Ectodermal cell (in vitro differentiated cells): ENCODE data around the gene RNF128.
"Not testable (repeated sequence)": the region's sequence is repeated elsewhere in the genome, so short reads cannot be mapped to it uniquely, and the experiment has no call there.

Source experiments
- H3K27ac ChIP-seq: 2 replicates; pipeline ENCODE4 v1.7.0; 2013; ENCODE audit warnings: mild to moderate bottlenecking, low read depth, low read length; ENCODE audit not compliant: insufficient read depth, poor library complexity, severe bottlenecking
- H3K27me3 ChIP-seq: 2 replicates; pipeline ENCODE4 v1.7.0; 2013; ENCODE audit warnings: mild to moderate bottlenecking, low read length; ENCODE audit not compliant: insufficient read depth, control insufficient read depth, poor library complexity, severe bottlenecking
- H3K36me3 ChIP-seq: one replicate; pipeline ENCODE4 v1.7.0; 2013; ENCODE audit warnings: low read length; ENCODE audit not compliant: control insufficient read depth, insufficient read depth
- H3K4me1 ChIP-seq: one replicate; pipeline ENCODE4 v1.7.0; 2013; ENCODE audit warnings: low read length; ENCODE audit not compliant: control insufficient read depth, insufficient read depth
- H3K4me3 ChIP-seq: 2 replicates; pipeline ENCODE4 v1.7.0; 2013; ENCODE audit warnings: low read depth, low read length, control low read depth; ENCODE audit not compliant: insufficient read depth
- H3K9me3 ChIP-seq: 2 replicates; pipeline ENCODE4 v1.7.0; 2013; ENCODE audit warnings: mild to moderate bottlenecking, low read length, moderate library complexity; ENCODE audit not compliant: control insufficient read depth
- WGBS, 2 experiments: methylation state at CpG; one replicate each; pipeline ENCODE4 v1.1.7; 2013; ENCODE audit warnings: missing lambda C conversion rate in 2 of 2; 5-methylcytosine and 5-hydroxymethylcytosine counted together

RNF128 gene

GRCh38 chrX:106742193-106742592 lies 15.7 kb downstream of the RNF128 start:
- Histone ChIP-seq H3K9me3 (no peaks in the 10 kb centered on the region), H3K4me3 (no peak overlapping the region), H3K4me1 (no peaks in the 10 kb centered on the region), H3K27ac (no peak overlapping the region), H3K36me3 (no peaks in the 10 kb centered on the region), H3K27me3 (no peaks in the 10 kb centered on the region)
- WGBS, 2 experiments = 95% methylated on average over 2 of the region's 2 CpGs

DNA sequence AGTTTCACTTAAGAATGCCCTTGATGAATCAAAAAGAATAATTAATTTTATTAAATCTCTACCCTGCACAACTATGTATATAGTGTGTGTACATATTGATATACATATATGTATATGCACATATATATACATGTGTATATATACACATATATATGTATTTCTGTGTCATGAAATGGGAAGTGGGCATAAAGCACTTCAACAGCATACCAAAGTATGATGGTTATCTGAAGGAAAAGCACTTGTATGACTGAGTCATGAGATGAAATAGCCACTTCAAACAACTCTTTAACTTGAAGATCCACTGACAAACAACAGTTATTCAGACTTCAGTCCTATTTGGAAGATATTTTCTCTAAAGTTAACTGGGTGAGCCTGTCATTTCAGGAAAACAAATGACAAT lies 16.3 kb downstream of the RNF128 start:
- Histone ChIP-seq H3K4me1 (no peaks in the 10 kb centered on the region), H3K27me3 (no peaks in the 10 kb centered on the region), H3K9me3 (no peaks in the 10 kb centered on the region), H3K36me3 (no peaks in the 10 kb centered on the region), H3K27ac (no peak overlapping the region), H3K4me3 (no peak overlapping the region)

- Histone ChIP-seq H3K4me1 (no peaks in the 10 kb centered on the region), H3K27me3 (no peaks in the 10 kb centered on the region), H3K9me3 (no peaks in the 10 kb centered on the region), H3K27ac (no peak overlapping the region), H3K36me3 (no peaks in the 10 kb centered on the region), H3K4me3 (no peak overlapping the region)
- WGBS, 2 experiments = 90% methylated on average over 1 of the region's 1 CpG; no CpG with 5 or more reads in 1 of the 2 experiments
These were observed 21.9 kb downstream of the RNF128 start for GRCh38 chrX:106748377-106748776.

DNA sequence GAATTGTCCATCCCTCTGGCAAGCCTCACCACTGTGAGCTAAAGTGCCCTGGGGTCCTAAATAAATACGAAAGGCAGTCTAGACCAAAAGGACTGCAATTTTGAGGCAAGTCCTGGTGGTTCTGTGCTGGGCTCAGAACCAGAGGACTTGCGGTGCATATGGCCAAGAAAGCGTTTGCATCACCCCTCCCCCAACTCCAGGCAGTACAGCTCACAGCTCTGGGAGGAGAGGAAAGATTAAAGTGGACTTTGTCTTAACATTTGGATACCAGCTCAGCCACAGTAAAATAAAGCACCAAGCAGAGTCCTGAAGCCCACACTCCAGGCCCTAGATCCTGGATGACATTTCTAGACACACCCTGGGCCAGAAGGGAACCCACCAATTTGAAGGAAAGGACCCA lies 24.9 kb downstream of the RNF128 start:
- no peaks in the 10 kb centered on the region for H3K27me3 ChIP-seq
- no peak overlapping the region for H3K4me3 ChIP-seq
- no peaks in the 10 kb centered on the region for H3K4me1 ChIP-seq
- WGBS, 2 experiments = 85 to 87% methylated on average over 1 to 3 of the region's 3 CpGs
- H3K9me3 ChIP-seq = no peaks in the 10 kb centered on the region
- no peaks in the 10 kb centered on the region for H3K36me3 ChIP-seq
- H3K27ac ChIP-seq = no peak overlapping the region

GRCh38 chrX:106752101-106752678 lies 25.7 kb downstream of the RNF128 start:
- Histone ChIP-seq H3K36me3 (no peaks in the 10 kb centered on the region), H3K9me3 (no peaks in the 10 kb centered on the region), H3K27ac (no peak overlapping the region), H3K4me1 (no peaks in the 10 kb centered on the region), H3K27me3 (no peaks in the 10 kb centered on the region), H3K4me3 (no peak overlapping the region)
- 57 to 67% methylated on average over 1 of the region's 1 CpG for WGBS, 2 experiments

DNA sequence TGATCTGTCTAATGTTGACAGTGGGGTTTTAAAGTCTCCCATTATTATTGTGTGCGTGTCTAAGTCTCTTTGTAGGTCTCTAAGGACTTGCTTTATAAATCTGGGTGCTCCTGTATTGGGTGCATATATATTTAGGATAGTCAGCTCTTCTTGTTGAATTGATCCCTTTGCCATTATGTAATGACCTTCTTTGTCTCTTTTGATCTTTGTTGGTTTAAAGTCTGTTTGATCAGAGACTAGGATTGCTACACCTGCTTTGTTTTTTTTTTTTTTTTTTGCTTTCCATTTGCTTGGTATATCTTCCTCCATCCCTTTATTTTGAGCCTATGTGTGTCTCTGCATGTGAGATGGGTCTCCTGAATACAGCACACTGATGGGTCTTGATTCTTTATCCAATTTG lies 42.8 kb downstream of the RNF128 start:
- H3K36me3 ChIP-seq, H3K27me3 ChIP-seq, H3K9me3 ChIP-seq, H3K4me1 ChIP-seq, H3K4me3 ChIP-seq, H3K27ac ChIP-seq: not testable (repeated sequence)
- WGBS, 2 experiments = 89 to 100% methylated on average over 1 of the region's 1 CpG

DNA sequence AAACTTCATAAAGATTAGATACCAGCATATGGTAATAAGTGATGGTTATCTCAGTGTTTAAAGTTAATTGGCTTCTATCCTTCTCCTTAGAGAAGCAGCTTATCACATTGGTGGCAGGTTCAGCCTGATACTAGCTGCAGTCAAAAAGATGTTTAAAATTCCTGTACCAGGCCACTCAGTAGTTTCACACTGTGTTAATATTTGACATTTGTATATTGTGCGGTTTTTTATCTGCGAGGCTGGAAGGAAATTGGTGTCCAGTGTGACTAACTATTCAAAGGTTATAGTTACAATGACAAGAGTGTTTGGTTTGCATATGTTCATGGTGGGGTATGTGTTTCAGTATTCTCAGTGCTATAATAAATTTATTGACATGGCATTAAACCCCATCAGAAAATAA lies 48.5 kb downstream of the RNF128 start:
- 97 to 100% methylated on average over 2 of the region's 2 CpGs for WGBS, 2 experiments

DNA sequence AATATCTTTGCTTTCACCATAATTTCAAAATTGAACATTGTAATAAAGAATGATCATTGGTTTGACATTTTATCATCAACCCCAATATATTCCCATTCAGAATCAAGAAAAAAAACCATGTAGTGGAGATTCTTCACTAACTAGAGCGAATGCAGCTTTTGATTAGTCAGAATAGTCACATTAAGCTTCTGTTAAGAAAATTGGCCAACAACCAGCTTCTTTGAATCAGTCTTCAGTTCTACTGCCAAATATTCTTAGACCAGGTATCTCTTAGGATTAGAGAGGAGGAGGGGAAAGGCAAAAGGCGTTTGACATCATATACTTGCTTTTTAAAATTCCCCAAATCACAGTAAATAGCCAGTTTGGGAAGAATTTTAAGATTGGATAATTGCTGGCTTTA lies 53.8 kb downstream of the RNF128 start:
- H3K36me3 ChIP-seq = no peaks in the 10 kb centered on the region
- WGBS, 2 experiments = 100% methylated on average over 1 of the region's 2 CpGs; no CpG with 5 or more reads in 1 of the 2 experiments
- no peaks in the 10 kb centered on the region for H3K9me3 ChIP-seq
- no peaks in the 10 kb centered on the region for H3K4me1 ChIP-seq
- H3K4me3 ChIP-seq = no peak overlapping the region
- no peaks in the 10 kb centered on the region for H3K27me3 ChIP-seq
- H3K27ac ChIP-seq = no peak overlapping the region

More for the DNA sequence above, 48.5 kb downstream of the RNF128 start:
- Histone ChIP-seq H3K36me3 (no peaks in the 10 kb centered on the region), H3K4me1 (no peaks in the 10 kb centered on the region), H3K27me3 (no peaks in the 10 kb centered on the region), H3K27ac (no peak overlapping the region), H3K9me3 (no peaks in the 10 kb centered on the region), H3K4me3 (no peak overlapping the region)

DNA sequence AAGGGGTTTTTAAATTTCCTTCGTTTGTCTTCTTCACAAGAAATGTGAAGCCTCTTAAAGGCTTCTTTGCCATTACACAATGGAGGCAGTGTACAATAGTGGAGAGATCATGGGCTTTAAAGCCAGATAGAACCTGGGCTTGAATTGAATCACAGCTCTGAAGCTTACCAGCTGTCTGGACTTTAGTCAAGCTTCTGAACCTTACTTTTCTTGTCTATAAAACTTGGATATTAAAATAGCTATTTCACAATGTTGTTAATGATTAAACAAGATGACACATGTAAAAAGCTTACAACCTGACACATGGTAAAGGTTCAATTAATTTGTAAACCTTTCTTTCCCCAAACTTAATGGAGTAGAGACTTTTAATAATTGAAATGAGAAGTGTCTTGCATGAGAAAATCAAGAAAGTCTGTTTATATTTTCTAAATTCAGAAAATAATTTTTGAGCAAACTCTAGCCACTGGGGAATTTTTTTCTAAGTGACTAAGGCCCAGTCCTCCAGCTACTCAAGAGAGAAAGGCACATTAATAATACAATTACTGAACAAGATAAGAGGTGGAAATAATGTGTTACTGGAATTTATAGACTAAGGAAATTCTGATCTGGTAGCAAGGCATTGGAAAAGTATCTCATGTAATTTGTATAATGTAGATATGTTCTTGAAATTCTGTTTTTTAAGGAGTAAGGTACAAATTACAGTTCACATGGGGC lies 54.3 kb downstream of the RNF128 start:
- whole genome bisulfite sequencing, 2 experiments = 79% methylated on average over 1 of the region's 1 CpG; no CpG with 5 or more reads in 1 of the 2 experiments
- no peak overlapping the region for H3K27ac ChIP-seq
- no peaks in the 10 kb centered on the region for H3K4me1 ChIP-seq
- no peaks in the 10 kb centered on the region for H3K9me3 ChIP-seq
- H3K27me3 ChIP-seq = no peaks in the 10 kb centered on the region
- no peak overlapping the region for H3K4me3 ChIP-seq
- H3K36me3 ChIP-seq = no peaks in the 10 kb centered on the region

DNA sequence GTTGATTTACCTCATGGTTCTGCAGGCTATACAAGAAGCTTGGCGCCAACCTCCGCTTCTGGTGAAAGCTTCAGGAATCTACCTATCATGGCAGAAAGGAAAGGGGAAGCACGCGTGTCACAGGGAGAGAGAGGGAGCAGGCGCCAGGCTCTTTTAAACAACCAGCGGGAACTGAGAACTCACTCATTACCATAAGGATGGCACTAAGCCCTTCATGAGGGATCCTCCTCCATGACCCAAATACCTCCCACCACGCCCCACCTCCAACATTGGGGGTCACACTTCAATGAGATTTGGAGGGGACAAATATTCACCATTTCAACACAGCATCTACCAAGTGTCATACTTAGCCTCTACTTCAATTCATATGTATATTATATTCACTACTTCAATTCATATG lies 57.2 kb downstream of the RNF128 start:
- H3K36me3 ChIP-seq = no peaks in the 10 kb centered on the region
- H3K4me1 ChIP-seq = no peaks in the 10 kb centered on the region
- H3K9me3 ChIP-seq = no peaks in the 10 kb centered on the region
- no peaks in the 10 kb centered on the region for H3K27me3 ChIP-seq
- H3K27ac ChIP-seq = no peak overlapping the region
- no peak overlapping the region for H3K4me3 ChIP-seq
- WGBS, 2 experiments = 16 to 24% methylated on average over 3 to 7 of the region's 7 CpGs
